PC-9 (cell line): ENCODE results near the gene FCRL6.

Experiments used
- EZH2 ChIP-seq: fragments of 200-600 bp; sonication (generic); IDR thresholded peaks from 2 replicates; pipeline ENCODE4 v1.8.0; 2017; ENCODE audit warnings: antibody characterized with exemption, low read depth
- TF ChIP-seq, protein P1 (sequence below): fragments of 200-600 bp; sonication (generic); conservative IDR thresholded peaks from 2 replicates; pipeline ENCODE4 v1.6.1; 2017; ENCODE audit warnings: mixed run types, antibody characterized with exemption, mild to moderate bottlenecking, moderate library complexity

- TF ChIP-seq, protein P1, sequence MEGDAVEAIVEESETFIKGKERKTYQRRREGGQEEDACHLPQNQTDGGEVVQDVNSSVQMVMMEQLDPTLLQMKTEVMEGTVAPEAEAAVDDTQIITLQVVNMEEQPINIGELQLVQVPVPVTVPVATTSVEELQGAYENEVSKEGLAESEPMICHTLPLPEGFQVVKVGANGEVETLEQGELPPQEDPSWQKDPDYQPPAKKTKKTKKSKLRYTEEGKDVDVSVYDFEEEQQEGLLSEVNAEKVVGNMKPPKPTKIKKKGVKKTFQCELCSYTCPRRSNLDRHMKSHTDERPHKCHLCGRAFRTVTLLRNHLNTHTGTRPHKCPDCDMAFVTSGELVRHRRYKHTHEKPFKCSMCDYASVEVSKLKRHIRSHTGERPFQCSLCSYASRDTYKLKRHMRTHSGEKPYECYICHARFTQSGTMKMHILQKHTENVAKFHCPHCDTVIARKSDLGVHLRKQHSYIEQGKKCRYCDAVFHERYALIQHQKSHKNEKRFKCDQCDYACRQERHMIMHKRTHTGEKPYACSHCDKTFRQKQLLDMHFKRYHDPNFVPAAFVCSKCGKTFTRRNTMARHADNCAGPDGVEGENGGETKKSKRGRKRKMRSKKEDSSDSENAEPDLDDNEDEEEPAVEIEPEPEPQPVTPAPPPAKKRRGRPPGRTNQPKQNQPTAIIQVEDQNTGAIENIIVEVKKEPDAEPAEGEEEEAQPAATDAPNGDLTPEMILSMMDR = no peak
- no peak for TF ChIP-seq EZH2
Measured at GRCh38 chr1:159864262-159864661, 62.1 kb downstream of the FCRL6 start.
